Measurements from ENCODE around the gene SP7. TPM values are rescaled to one million over a fixed set of nuclear protein-coding genes. Genes with fewer than 3 reads are reported as not detected.

SP7 gene
- total and polyA plus RNA-seq, 10 of the 15 experiments (the other 5 are each of a cell fraction or from before 2014, with no cell fraction given) = 0.05 to 0.11 TPM; not detected in 8

DNA sequence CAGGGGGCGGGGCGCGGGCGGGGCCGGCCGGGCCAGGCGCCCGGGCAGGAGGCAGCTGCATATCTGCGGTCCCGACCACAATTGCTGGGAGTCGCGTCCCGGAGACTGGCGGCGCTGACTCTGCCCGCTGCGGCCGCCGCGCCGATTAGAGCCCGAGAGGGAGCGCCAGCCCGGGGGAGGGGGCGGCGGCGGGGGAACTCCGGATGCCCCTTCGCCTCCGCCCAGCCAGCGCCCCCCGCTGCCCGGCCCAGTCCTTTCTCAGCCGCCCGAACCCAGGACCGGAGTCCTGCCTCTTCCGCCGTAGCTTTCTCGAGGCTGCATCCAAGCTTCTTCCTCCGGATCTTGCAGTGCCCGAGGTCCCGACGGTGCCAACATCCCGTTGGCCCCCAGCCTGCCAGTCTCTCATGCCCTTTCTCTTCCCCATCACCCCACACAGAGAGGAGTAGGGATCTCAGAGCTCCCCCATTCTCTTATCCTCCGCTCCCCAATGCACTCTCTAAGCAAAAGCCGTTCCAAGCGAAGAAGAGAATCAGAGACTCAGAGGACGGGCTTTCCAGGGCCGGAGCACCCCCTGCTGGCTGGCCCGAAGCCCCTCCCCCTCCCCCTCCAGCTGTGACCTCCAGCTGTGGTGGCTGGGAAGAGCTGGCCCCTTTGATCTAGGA, 8.8 kb upstream of the SP7 start (continued):
- TF ChIP-seq NFIC (IDR thresholded peaks at IDR 0.05; ENCODE audit: low read depth, low read length) (no peak), SUPT20H (IDR thresholded peaks at IDR 0.05; ENCODE audit: borderline replicate concordance, control insufficient read depth, low read depth, low read length) (no peak), IKZF1 (conservative IDR thresholded peaks at IDR 0.05) (peak; percentile 55), ETV6 (conservative IDR thresholded peaks at IDR 0.05 in 1 of 2, IDR thresholded peaks at IDR 0.05 in 1 of 2; ENCODE audit: borderline replicate concordance in 1 of 2, low read depth in 1 of 2) (no peak), POLR2AphosphoS5 (IDR thresholded peaks at IDR 0.05; ENCODE audit: low read length) (no peak), RCOR1 (conservative IDR thresholded peaks at IDR 0.05; ENCODE audit: low read depth, low read length) (no peak), LARP7 (IDR thresholded peaks at IDR 0.05) (no peak), HDAC6 (IDR thresholded peaks at IDR 0.05; ENCODE audit: unreplicated experiment) (no peak), MTA2 (IDR thresholded peaks at IDR 0.05; ENCODE audit: low read depth) (no peak)
- TF ChIP-seq, protein P1, sequence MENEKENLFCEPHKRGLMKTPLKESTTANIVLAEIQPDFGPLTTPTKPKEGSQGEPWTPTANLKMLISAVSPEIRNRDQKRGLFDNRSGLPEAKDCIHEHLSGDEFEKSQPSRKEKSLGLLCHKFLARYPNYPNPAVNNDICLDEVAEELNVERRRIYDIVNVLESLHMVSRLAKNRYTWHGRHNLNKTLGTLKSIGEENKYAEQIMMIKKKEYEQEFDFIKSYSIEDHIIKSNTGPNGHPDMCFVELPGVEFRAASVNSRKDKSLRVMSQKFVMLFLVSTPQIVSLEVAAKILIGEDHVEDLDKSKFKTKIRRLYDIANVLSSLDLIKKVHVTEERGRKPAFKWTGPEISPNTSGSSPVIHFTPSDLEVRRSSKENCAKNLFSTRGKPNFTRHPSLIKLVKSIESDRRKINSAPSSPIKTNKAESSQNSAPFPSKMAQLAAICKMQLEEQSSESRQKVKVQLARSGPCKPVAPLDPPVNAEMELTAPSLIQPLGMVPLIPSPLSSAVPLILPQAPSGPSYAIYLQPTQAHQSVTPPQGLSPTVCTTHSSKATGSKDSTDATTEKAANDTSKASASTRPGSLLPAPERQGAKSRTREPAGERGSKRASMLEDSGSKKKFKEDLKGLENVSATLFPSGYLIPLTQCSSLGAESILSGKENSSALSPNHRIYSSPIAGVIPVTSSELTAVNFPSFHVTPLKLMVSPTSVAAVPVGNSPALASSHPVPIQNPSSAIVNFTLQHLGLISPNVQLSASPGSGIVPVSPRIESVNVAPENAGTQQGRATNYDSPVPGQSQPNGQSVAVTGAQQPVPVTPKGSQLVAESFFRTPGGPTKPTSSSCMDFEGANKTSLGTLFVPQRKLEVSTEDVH (IDR thresholded peaks at IDR 0.05; ENCODE audit: low read depth, partially characterized antibody) = no peak
- TF ChIP-seq, protein P2, sequence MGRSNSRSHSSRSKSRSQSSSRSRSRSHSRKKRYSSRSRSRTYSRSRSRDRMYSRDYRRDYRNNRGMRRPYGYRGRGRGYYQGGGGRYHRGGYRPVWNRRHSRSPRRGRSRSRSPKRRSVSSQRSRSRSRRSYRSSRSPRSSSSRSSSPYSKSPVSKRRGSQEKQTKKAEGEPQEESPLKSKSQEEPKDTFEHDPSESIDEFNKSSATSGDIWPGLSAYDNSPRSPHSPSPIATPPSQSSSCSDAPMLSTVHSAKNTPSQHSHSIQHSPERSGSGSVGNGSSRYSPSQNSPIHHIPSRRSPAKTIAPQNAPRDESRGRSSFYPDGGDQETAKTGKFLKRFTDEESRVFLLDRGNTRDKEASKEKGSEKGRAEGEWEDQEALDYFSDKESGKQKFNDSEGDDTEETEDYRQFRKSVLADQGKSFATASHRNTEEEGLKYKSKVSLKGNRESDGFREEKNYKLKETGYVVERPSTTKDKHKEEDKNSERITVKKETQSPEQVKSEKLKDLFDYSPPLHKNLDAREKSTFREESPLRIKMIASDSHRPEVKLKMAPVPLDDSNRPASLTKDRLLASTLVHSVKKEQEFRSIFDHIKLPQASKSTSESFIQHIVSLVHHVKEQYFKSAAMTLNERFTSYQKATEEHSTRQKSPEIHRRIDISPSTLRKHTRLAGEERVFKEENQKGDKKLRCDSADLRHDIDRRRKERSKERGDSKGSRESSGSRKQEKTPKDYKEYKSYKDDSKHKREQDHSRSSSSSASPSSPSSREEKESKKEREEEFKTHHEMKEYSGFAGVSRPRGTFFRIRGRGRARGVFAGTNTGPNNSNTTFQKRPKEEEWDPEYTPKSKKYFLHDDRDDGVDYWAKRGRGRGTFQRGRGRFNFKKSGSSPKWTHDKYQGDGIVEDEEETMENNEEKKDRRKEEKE (IDR thresholded peaks at IDR 0.05) = no peak
- TF ChIP-seq, protein P3, sequence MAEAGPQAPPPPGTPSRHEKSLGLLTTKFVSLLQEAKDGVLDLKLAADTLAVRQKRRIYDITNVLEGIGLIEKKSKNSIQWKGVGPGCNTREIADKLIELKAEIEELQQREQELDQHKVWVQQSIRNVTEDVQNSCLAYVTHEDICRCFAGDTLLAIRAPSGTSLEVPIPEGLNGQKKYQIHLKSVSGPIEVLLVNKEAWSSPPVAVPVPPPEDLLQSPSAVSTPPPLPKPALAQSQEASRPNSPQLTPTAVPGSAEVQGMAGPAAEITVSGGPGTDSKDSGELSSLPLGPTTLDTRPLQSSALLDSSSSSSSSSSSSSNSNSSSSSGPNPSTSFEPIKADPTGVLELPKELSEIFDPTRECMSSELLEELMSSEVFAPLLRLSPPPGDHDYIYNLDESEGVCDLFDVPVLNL (IDR thresholded peaks at IDR 0.05; ENCODE audit: low read depth, low read length) = no peak
- TF ChIP-seq, protein P4, sequence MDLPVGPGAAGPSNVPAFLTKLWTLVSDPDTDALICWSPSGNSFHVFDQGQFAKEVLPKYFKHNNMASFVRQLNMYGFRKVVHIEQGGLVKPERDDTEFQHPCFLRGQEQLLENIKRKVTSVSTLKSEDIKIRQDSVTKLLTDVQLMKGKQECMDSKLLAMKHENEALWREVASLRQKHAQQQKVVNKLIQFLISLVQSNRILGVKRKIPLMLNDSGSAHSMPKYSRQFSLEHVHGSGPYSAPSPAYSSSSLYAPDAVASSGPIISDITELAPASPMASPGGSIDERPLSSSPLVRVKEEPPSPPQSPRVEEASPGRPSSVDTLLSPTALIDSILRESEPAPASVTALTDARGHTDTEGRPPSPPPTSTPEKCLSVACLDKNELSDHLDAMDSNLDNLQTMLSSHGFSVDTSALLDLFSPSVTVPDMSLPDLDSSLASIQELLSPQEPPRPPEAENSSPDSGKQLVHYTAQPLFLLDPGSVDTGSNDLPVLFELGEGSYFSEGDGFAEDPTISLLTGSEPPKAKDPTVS (IDR thresholded peaks at IDR 0.05; ENCODE audit: low read depth, low read length) = no peak
- TF ChIP-seq, protein P5, sequence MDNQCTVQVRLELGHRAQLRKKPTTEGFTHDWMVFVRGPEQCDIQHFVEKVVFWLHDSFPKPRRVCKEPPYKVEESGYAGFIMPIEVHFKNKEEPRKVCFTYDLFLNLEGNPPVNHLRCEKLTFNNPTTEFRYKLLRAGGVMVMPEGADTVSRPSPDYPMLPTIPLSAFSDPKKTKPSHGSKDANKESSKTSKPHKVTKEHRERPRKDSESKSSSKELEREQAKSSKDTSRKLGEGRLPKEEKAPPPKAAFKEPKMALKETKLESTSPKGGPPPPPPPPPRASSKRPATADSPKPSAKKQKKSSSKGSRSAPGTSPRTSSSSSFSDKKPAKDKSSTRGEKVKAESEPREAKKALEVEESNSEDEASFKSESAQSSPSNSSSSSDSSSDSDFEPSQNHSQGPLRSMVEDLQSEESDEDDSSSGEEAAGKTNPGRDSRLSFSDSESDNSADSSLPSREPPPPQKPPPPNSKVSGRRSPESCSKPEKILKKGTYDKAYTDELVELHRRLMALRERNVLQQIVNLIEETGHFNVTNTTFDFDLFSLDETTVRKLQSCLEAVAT (IDR thresholded peaks at IDR 0.05) = peak; percentile 58; the same call in 1 of the 2 replicates
- TF ChIP-seq, protein P6, sequence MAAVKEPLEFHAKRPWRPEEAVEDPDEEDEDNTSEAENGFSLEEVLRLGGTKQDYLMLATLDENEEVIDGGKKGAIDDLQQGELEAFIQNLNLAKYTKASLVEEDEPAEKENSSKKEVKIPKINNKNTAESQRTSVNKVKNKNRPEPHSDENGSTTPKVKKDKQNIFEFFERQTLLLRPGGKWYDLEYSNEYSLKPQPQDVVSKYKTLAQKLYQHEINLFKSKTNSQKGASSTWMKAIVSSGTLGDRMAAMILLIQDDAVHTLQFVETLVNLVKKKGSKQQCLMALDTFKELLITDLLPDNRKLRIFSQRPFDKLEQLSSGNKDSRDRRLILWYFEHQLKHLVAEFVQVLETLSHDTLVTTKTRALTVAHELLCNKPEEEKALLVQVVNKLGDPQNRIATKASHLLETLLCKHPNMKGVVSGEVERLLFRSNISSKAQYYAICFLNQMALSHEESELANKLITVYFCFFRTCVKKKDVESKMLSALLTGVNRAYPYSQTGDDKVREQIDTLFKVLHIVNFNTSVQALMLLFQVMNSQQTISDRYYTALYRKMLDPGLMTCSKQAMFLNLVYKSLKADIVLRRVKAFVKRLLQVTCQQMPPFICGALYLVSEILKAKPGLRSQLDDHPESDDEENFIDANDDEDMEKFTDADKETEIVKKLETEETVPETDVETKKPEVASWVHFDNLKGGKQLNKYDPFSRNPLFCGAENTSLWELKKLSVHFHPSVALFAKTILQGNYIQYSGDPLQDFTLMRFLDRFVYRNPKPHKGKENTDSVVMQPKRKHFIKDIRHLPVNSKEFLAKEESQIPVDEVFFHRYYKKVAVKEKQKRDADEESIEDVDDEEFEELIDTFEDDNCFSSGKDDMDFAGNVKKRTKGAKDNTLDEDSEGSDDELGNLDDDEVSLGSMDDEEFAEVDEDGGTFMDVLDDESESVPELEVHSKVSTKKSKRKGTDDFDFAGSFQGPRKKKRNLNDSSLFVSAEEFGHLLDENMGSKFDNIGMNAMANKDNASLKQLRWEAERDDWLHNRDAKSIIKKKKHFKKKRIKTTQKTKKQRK (IDR thresholded peaks at IDR 0.05; ENCODE audit: low read depth, low read length) = no peak
